Activated T-cell treated with anti-CD3 and anti-CD28 coated beads for 1 hour (primary cell): Measurements from ENCODE around the gene CNDP1.
"Not testable (repeated sequence)": the region's sequence is repeated elsewhere in the genome, so short reads cannot be mapped to it uniquely, and the experiment has no call there.

Source experiments
- DNase-seq: peaks from one replicate; pipeline ENCODE4 v3.0.0-alpha.2; 2020; ENCODE audit warnings: low read depth

Gene CNDP1

GRCh38 chr18:74534150-74534969 is at the start of gene CNDP1:
TSS of gene CNDP1 (plus strand) at chr18:74534500. CDS start at chr18:74534668, 168 bp downstream.
- DNase-seq = no peak

- no peak for DNase-seq
Measured at GRCh38 chr18:74486119-74486849, 48.0 kb upstream of the CNDP1 start.

GRCh38 chr18:74488354-74488753 is 45.9 kb upstream of the CNDP1 start:
- no peak for DNase-seq

GRCh38 chr18:74488864-74489263 is 45.4 kb upstream of the CNDP1 start:
- no peak for DNase-seq

GRCh38 chr18:74489676-74490075 is 44.6 kb upstream of the CNDP1 start:
- DNase-seq = no peak

GRCh38 chr18:74492259-74492658 is 42.0 kb upstream of the CNDP1 start:
- no peak for DNase-seq

GRCh38 chr18:74493689-74494088 is 40.6 kb upstream of the CNDP1 start:
- DNase-seq = peak; percentile 36

- no peak for DNase-seq
Measured at GRCh38 chr18:74494514-74494913, 39.8 kb upstream of the CNDP1 start.

GRCh38 chr18:74495581-74496507 is 38.5 kb upstream of the CNDP1 start, which contains the start of gene CNDP2:
TSS of gene CNDP2 (plus strand) at chr18:74496363. CDS start at chr18:74499974, 3,611 bp downstream.
- peak; percentile 98 for DNase-seq

GRCh38 chr18:74496508-74497323 is 37.6 kb upstream of the CNDP1 start:
- DNase-seq = peak; percentile 20

- DNase-seq = no peak
Measured at GRCh38 chr18:74497324-74497676, 37.0 kb upstream of the CNDP1 start.

- no peak for DNase-seq
Measured at GRCh38 chr18:74497778-74498177, 36.5 kb upstream of the CNDP1 start.

GRCh38 chr18:74498712-74499627 is 35.3 kb upstream of the CNDP1 start:
- DNase-seq = peak; percentile 62

GRCh38 chr18:74499633-74500032 is 34.7 kb upstream of the CNDP1 start:
- DNase-seq = peak; percentile 25

GRCh38 chr18:74500372-74500771 is 33.9 kb upstream of the CNDP1 start:
- DNase-seq = no peak

GRCh38 chr18:74500774-74501173 is 33.5 kb upstream of the CNDP1 start:
- not testable (repeated sequence) for DNase-seq

GRCh38 chr18:74501386-74501785 is 32.9 kb upstream of the CNDP1 start:
- DNase-seq = no peak

GRCh38 chr18:74503137-74503536 is 31.2 kb upstream of the CNDP1 start:
- no peak for DNase-seq

GRCh38 chr18:74505776-74506175 is 28.5 kb upstream of the CNDP1 start:
- DNase-seq = no peak

- DNase-seq = no peak
Measured at GRCh38 chr18:74506448-74507084, 27.7 kb upstream of the CNDP1 start.
